HepG2 (cell line): ENCODE measurements around the gene KLHL21. TPM values are rescaled to one million over a fixed set of nuclear protein-coding genes. Genes with fewer than 3 reads are reported as not detected.

ENCODE experiments used
- CENPT ChIP-seq: sonication (generic); formaldehyde crosslinking; IDR thresholded peaks from 2 replicates; pipeline ENCODE4 v1.8.0; 2022; ENCODE audit warnings: low read depth, mild to moderate bottlenecking, moderate library complexity, missing genetic modification reagents
- CHD2 ChIP-seq: IDR thresholded peaks from 2 replicates; pipeline ENCODE4 v1.6.1; 2011; ENCODE audit warnings: low read depth, low read length, improper control_type of control experiment
- FUBP1 ChIP-seq: sonication (generic); formaldehyde crosslinking; IDR thresholded peaks from 2 replicates; pipeline ENCODE4 v1.5.1; 2020; ENCODE audit warnings: missing genetic modification reagents, mild to moderate bottlenecking, borderline replicate concordance
- GABPB1 ChIP-seq: IDR thresholded peaks from 2 replicates; pipeline ENCODE4 v1.6.1; 2016; ENCODE audit warnings: mild to moderate bottlenecking, missing genetic modification reagents, moderate library complexity, missing compliant biosample characterization
- HHEX ChIP-seq: IDR thresholded peaks from 2 replicates; pipeline ENCODE4 v1.6.1; 2016; ENCODE audit warnings: control low read depth
- HNRNPH1 ChIP-seq: fragments of 200-400 bp; formaldehyde crosslinking; optimal IDR thresholded peaks from 2 replicates; pipeline ENCODE3; 2017; ENCODE audit warnings: mild to moderate bottlenecking, low read depth, low read length
- KLF6 ChIP-seq: IDR thresholded peaks from 2 replicates; pipeline ENCODE4 v1.8.0; 2016; ENCODE audit warnings: missing biosample characterization, missing genetic modification reagents
- LRRFIP1 ChIP-seq: sonication (generic); formaldehyde crosslinking; conservative IDR thresholded peaks from 2 replicates; pipeline ENCODE4 v1.4.0; 2020; ENCODE audit warnings: missing genetic modification reagents
- MAF1 ChIP-seq: sonication (generic); formaldehyde crosslinking; IDR thresholded peaks from 2 replicates; pipeline ENCODE4 v1.5.0; 2020; ENCODE audit warnings: missing genetic modification reagents, borderline replicate concordance
- RFX3 ChIP-seq: IDR thresholded peaks from 2 replicates; pipeline ENCODE4 v1.6.1; 2016; ENCODE audit warnings: missing biosample characterization, missing genetic modification reagents
- SKI ChIP-seq: fragments of 450-650 bp; IDR thresholded peaks from one replicate; pipeline ENCODE4 v1.6.1; 2018; ENCODE audit warnings: mild to moderate bottlenecking; ENCODE audit not compliant: partially characterized antibody
- TEAD3 ChIP-seq: optimal IDR thresholded peaks from 2 replicates; pipeline ENCODE3; 2016; ENCODE audit warnings: borderline replicate concordance
- ZEB1 ChIP-seq: IDR thresholded peaks from 2 replicates; pipeline ENCODE4 v1.6.1; 2012; ENCODE audit warnings: mild to moderate bottlenecking, low read depth, inconsistent platforms; ENCODE audit not compliant: insufficient replicate concordance
- ZMYM2 ChIP-seq: sonication (generic); formaldehyde crosslinking; IDR thresholded peaks from 2 replicates; pipeline ENCODE4 v1.8.0; 2022; ENCODE audit warnings: mild to moderate bottlenecking, missing genetic modification reagents
- ZNF230 ChIP-seq: sonication (generic); formaldehyde crosslinking; IDR thresholded peaks from 2 replicates; pipeline ENCODE4 v1.4.0; 2020; ENCODE audit warnings: mild to moderate bottlenecking, missing genetic modification reagents
- ZNF235 ChIP-seq: sonication (generic); formaldehyde crosslinking; IDR thresholded peaks from 2 replicates; pipeline ENCODE4 v1.8.1; 2023; ENCODE audit warnings: mild to moderate bottlenecking, missing genetic modification reagents, borderline replicate concordance
- ZNF501 ChIP-seq: sonication (generic); formaldehyde crosslinking; IDR thresholded peaks from 2 replicates; pipeline ENCODE4 v1.5.1; 2020; ENCODE audit warnings: mild to moderate bottlenecking, moderate library complexity, missing genetic modification reagents
- ZNF550 ChIP-seq: sonication (generic); formaldehyde crosslinking; IDR thresholded peaks from 2 replicates; pipeline ENCODE4 v1.4.0; 2020; ENCODE audit warnings: mild to moderate bottlenecking, missing genetic modification reagents, borderline replicate concordance
- ZNF780A ChIP-seq: sonication (generic); formaldehyde crosslinking; IDR thresholded peaks from 2 replicates; pipeline ENCODE4 v1.8.0; 2022; ENCODE audit warnings: mild to moderate bottlenecking, missing genetic modification reagents, moderate library complexity
- ZSCAN25 ChIP-seq: sonication (generic); formaldehyde crosslinking; IDR thresholded peaks from 2 replicates; pipeline ENCODE4 v1.8.0; 2022; ENCODE audit warnings: mild to moderate bottlenecking, missing genetic modification reagents
- polyA plus RNA-seq, 8 experiments: library from polyadenylated mRNA; depleted of rRNA in 3 of 8; stranded (reverse) in 7 of 8; unstranded in 1 of 8; fragments of >200 nt; fragmentation: Illumina TruSeq in 4 of 8; extraction: Trizol in 4 of 8; gene quantifications; 2 replicates each; pipeline versions ENCODE4 v1.2.1 to v1.2.3, GENCODE V29; 2011 to 2016; ENCODE audit warnings: low read depth in 4 of 8, missing spikeins in 1 of 8, mixed read lengths in 1 of 8; ENCODE audit not compliant: insufficient read depth in 1 of 8
- total RNA-seq, 5 experiments: library from RNA; depleted of rRNA; stranded (reverse); fragments of >200 nt; fragmentation: Illumina TruSeq; extraction: Trizol; gene quantifications; 2 replicates each; pipeline ENCODE4 v1.2.3, GENCODE V29; 2016; ENCODE audit warnings: low read depth in 1 of 5
- TF ChIP-seq, protein P1 (sequence below): sonication (generic); formaldehyde crosslinking; IDR thresholded peaks from 2 replicates; pipeline ENCODE4 v1.4.0; 2020; ENCODE audit warnings: missing genetic modification reagents, borderline replicate concordance
- TF ChIP-seq, protein P2 (sequence below): sonication (generic); formaldehyde crosslinking; IDR thresholded peaks from 2 replicates; pipeline ENCODE4 v1.8.1; 2023; ENCODE audit warnings: mild to moderate bottlenecking, missing genetic modification reagents

The KLHL21 gene
- total and polyA plus RNA-seq, 2 of the 13 experiments (the other 11 are each of a cell fraction or from before 2014, with no cell fraction given): 14.8 to 25.0 TPM

DNA sequence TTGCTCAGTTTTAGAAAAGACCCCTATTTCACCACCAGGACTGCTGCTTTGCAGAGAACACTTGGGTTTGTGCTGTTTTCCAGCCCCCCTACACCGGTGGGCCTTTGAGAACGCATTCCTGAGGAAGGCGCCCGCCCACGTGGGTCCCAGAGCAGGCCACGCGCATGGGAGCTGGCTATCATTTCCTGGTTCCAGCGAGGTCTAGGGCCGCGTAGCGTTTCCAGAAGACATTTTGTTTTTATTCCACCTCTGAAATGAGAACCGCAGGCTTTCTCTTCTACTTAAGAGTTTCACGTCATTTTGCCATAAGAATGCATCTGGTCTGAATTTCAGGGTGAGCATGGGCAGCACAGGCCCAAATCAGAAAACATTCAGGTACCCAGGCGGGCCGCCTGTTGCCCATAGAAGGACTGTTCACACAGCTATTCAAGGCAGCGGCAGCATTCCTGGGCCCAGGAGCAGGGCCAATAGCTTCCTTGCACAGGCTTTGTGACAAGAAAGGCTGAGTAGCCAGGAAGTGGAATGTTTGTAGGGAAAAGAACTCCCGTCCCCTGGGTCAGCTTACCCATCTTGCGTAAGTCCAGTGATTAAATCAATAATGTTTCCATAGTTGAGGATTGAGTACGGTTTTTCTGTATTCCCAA, 1.4 kb upstream of the KLHL21 start (continued):
- TF ChIP-seq CENPT (CRISPR knock-in tag) (no peak), SKI (no peak), TEAD3 (CRISPR knock-in tag) (peak; percentile 96), ZMYM2 (CRISPR knock-in tag) (no peak), ZNF550 (no peak), KLF6 (CRISPR knock-in tag) (no peak; the same call in 1 of the 2 replicates), CHD2 (no peak), RFX3 (CRISPR knock-in tag) (no peak), ZSCAN25 (CRISPR knock-in tag) (no peak), MAF1 (CRISPR knock-in tag) (no peak), ZNF780A (CRISPR knock-in tag) (no peak), HHEX (CRISPR knock-in tag) (no peak), HNRNPH1 (no peak), ZNF230 (CRISPR knock-in tag) (no peak), ZNF235 (CRISPR knock-in tag) (0 out of 2 replicates have a peak, but pooled peaks have one; percentile 46), LRRFIP1 (CRISPR knock-in tag) (no peak), ZEB1 (peak; percentile 29), GABPB1 (CRISPR knock-in tag) (peak; percentile 41), FUBP1 (CRISPR knock-in tag) (no peak), ZNF501 (CRISPR knock-in tag) (peak; percentile 55; the same call in 1 of the 2 replicates)
- TF ChIP-seq, protein P1, sequence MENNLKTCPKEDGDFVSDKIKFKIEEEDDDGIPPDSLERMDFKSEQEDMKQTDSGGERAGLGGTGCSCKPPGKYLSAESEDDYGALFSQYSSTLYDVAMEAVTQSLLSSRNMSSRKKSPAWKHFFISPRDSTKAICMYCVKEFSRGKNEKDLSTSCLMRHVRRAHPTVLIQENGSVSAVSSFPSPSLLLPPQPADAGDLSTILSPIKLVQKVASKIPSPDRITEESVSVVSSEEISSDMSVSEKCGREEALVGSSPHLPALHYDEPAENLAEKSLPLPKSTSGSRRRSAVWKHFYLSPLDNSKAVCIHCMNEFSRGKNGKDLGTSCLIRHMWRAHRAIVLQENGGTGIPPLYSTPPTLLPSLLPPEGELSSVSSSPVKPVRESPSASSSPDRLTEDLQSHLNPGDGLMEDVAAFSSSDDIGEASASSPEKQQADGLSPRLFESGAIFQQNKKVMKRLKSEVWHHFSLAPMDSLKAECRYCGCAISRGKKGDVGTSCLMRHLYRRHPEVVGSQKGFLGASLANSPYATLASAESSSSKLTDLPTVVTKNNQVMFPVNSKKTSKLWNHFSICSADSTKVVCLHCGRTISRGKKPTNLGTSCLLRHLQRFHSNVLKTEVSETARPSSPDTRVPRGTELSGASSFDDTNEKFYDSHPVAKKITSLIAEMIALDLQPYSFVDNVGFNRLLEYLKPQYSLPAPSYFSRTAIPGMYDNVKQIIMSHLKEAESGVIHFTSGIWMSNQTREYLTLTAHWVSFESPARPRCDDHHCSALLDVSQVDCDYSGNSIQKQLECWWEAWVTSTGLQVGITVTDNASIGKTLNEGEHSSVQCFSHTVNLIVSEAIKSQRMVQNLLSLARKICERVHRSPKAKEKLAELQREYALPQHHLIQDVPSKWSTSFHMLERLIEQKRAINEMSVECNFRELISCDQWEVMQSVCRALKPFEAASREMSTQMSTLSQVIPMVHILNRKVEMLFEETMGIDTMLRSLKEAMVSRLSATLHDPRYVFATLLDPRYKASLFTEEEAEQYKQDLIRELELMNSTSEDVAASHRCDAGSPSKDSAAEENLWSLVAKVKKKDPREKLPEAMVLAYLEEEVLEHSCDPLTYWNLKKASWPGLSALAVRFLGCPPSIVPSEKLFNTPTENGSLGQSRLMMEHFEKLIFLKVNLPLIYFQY (CRISPR knock-in tag): peak; percentile 84
- TF ChIP-seq, protein P2, sequence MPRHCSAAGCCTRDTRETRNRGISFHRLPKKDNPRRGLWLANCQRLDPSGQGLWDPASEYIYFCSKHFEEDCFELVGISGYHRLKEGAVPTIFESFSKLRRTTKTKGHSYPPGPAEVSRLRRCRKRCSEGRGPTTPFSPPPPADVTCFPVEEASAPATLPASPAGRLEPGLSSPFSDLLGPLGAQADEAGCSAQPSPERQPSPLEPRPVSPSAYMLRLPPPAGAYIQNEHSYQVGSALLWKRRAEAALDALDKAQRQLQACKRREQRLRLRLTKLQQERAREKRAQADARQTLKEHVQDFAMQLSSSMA (CRISPR knock-in tag): no peak
